CD4-positive, alpha-beta T cell (primary cell): ENCODE measurements around the gene FOXA1. TPM values are rescaled to one million over a fixed set of nuclear protein-coding genes. Genes with fewer than 3 reads are reported as not detected.

Source experiments
- ATAC-seq: fragments of 200-7000 bp; cut with Tn5 transposase; one replicate; pipeline ENCODE4 v1.10.0; 2022; ENCODE audit warnings: mild to moderate bottlenecking; ENCODE audit not compliant: poor library complexity
- CTCF ChIA-PET: fragments of 350-600 bp; sonication (Branson Sonifier 250); formaldehyde crosslinking; loops from one replicate; lab custom pipeline; 2021; ENCODE audit warnings: antibody characterized with exemption, inconsistent platforms; lab: Charles Lee
- POLR2A ChIA-PET: fragments of 350-600 bp; sonication (Branson Sonifier 250); formaldehyde crosslinking; loops from one replicate; lab custom pipeline; 2021; ENCODE audit warnings: antibody characterized with exemption, inconsistent platforms; lab: Charles Lee
- DNase-seq, 14 experiments: peaks; one replicate each; pipeline ENCODE4 v3.0.0-alpha.2; 2013 to 2020; ENCODE audit warnings: mixed read lengths in 2 of 14
- H3K27ac ChIP-seq, 2 donors: one replicate each; pipeline versions ENCODE4 v1.5.1 to v1.7.0; 2013; ENCODE audit warnings: low read length in 2 of 2, low read depth in 1 of 2, mild to moderate bottlenecking in 1 of 2
- H3K27me3 ChIP-seq, 2 experiments: 1 replicate in 1 of 2; 2 replicates in 1 of 2; pipeline versions ENCODE4 v1.6.1 to v1.7.0; 2013; ENCODE audit warnings: low read length in 2 of 2, control low read depth in 1 of 2, mild to moderate bottlenecking in 1 of 2, moderate library complexity in 1 of 2; ENCODE audit not compliant: insufficient read depth in 2 of 2, control insufficient read depth in 1 of 2
- H3K36me3 ChIP-seq: one replicate; pipeline ENCODE4 v1.6.1; 2013; ENCODE audit warnings: low read length, control low read depth; ENCODE audit not compliant: insufficient read depth
- H3K4me1 ChIP-seq: one replicate; pipeline ENCODE4 v1.6.1; 2013; ENCODE audit warnings: low read length, control low read depth; ENCODE audit not compliant: insufficient read depth
- H3K4me3 ChIP-seq: one replicate; pipeline ENCODE4 v1.5.1; 2013; ENCODE audit warnings: mild to moderate bottlenecking, low read length, moderate library complexity
- H3K9me3 ChIP-seq, 2 experiments: 1 replicate in 1 of 2; 2 replicates in 1 of 2; pipeline versions ENCODE4 v1.6.1 to v1.7.0; 2013; ENCODE audit warnings: low read length in 2 of 2, mild to moderate bottlenecking in 2 of 2, control low read depth in 1 of 2, moderate library complexity in 1 of 2; ENCODE audit not compliant: control insufficient read depth in 1 of 2, insufficient read depth in 1 of 2
- H3K27ac Mint-ChIP-seq: one replicate; pipeline ENCODE4 v1.8.0; 2020; ENCODE audit warnings: mixed read lengths
- H3K27me3 Mint-ChIP-seq: one replicate; pipeline ENCODE4 v1.8.0; 2021; ENCODE audit warnings: mixed read lengths
- H3K36me3 Mint-ChIP-seq: one replicate; pipeline ENCODE4 v1.8.0; 2021; ENCODE audit warnings: low read depth, mixed read lengths
- H3K4me1 Mint-ChIP-seq: one replicate; pipeline ENCODE4 v1.8.0; 2021; ENCODE audit warnings: low read depth, mixed read lengths
- H3K4me3 Mint-ChIP-seq: one replicate; pipeline ENCODE4 v1.8.0; 2020; ENCODE audit warnings: mild to moderate bottlenecking, mixed read lengths
- H3K9me3 Mint-ChIP-seq: one replicate; pipeline ENCODE4 v1.8.0; 2020; ENCODE audit warnings: mixed read lengths
- CTCF ChIP-seq: fragments of 200-600 bp; IDR thresholded peaks from one replicate; pipeline ENCODE4 v1.8.0; 2022; ENCODE audit warnings: antibody characterized with exemption, mild to moderate bottlenecking
- intact Hi-C, 2 experiments: fragments of 100-400 bp; cut with DNase I in 1 of 2; cut with micrococcal nuclease in 1 of 2; formaldehyde crosslinking; loops; one replicate each; pipeline versions ENCODE4 v1.15.1 to v1.9.0; 2023 to 2025; cut with DNase I, micrococcal nuclease
- total RNA-seq, 174 experiments: library from RNA in 2 of 174; stranded (reverse) in 2 of 174; gene quantifications; one replicate each; pipeline ENCODE4 v1.2.3 and lab custom pipeline; 2021 to 2026

The FOXA1 gene
- total RNA-seq, 2 experiments from 2014 or later = not detected

DNA sequence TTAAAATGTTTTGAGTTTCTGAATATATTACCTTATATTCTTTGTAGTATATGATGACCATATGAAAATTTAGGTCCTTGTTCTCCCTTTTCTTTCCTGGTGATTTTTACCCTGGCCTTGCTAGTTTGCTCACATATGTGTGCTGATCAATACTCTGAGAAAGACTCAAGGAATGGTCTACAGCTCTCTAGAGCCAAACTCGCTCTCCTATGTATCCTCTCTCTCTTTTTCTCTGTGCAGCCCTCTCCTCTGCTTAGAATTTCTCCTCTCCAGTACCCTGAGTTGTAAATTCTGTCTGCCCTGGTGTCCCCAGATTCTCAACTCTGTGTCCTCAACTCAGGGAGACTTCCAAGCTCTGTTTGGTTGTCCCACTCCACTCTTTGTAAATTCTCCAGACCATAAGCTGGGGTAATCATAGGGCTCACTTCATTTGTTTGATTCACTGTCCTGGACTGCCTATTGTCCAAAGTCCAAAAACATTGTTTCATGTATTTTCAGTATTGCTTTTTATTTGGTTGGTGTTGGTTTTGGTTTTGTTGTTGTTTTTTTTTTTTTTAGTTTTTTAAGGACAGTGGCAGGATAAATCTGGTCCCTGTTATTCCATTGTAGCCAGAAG, 41.0 kb downstream of the FOXA1 start:
- Mint-ChIP-seq H3K4me3 (no peak overlapping the region), H3K27me3 (no peaks in the 10 kb centered on the region), H3K9me3 (peaks cover 7% of the 10 kb centered on the region), H3K4me1 (no peaks in the 10 kb centered on the region), H3K36me3 (no peaks in the 10 kb centered on the region), H3K27ac (no peak overlapping the region)
- CTCF ChIA-PET = no interaction called here
- Histone ChIP-seq H3K4me1 (no peaks in the 10 kb centered on the region), H3K36me3 (no peaks in the 10 kb centered on the region), H3K9me3 (peaks cover 2 to 3% of the 10 kb centered on the region in 2 experiments), H3K27ac (no peak overlapping the region), H3K4me3 (no peak overlapping the region), H3K27me3 (no peaks in the 10 kb centered on the region)
- TF ChIP-seq CTCF = no peak
- intact Hi-C loops = no loop called here
- ATAC-seq = no peak
- no peak for DNase-seq
- POLR2A ChIA-PET = no interaction called here

DNA sequence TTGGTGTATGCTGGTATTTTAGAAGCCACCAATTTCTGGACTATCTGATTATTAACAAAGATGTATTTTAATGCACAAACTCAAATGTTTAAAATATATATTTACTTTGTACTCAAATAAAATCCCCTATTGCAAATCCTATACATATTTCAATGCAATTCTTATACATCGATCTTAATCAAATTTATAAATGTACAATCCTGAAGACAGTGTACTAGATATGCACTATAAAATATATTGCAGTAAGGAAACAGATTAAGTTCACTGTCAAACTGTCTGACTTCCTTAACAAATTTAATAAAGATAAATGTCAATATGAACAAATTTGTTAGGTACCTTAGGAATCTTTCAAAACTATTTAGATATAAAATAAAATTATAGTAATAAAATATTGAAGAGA, 43.9 kb downstream of the FOXA1 start:
- no peaks in the 10 kb centered on the region for H3K27me3 ChIP-seq
- peaks cover 0 to under 1% of the 10 kb centered on the region in 2 experiments for H3K9me3 ChIP-seq
- ChIA-PET POLR2A (no interaction called here), CTCF (no interaction called here)
- Mint-ChIP-seq H3K4me1 (no peaks in the 10 kb centered on the region), H3K36me3 (no peaks in the 10 kb centered on the region), H3K27me3 (no peaks in the 10 kb centered on the region), H3K4me3 (no peak overlapping the region), H3K27ac (no peak overlapping the region), H3K9me3 (peaks cover 2% of the 10 kb centered on the region)
- H3K36me3 ChIP-seq = no peaks in the 10 kb centered on the region
- intact Hi-C loops = no loop called here
- no peak overlapping the region for H3K27ac ChIP-seq
- no peak for TF ChIP-seq CTCF
- no peak overlapping the region for H3K4me3 ChIP-seq
- no peaks in the 10 kb centered on the region for H3K4me1 ChIP-seq
- DNase-seq = no peak
- no peak for ATAC-seq

GRCh38 chr14:37550511-37550910, 44.5 kb downstream of the FOXA1 start:
- ChIA-PET CTCF (no interaction called here), POLR2A (no interaction called here)
- no peak for TF ChIP-seq CTCF
- Histone ChIP-seq H3K4me3 (no peak overlapping the region), H3K4me1 (no peaks in the 10 kb centered on the region), H3K9me3 (no peaks in the 10 kb centered on the region), H3K27ac (no peak overlapping the region), H3K36me3 (no peaks in the 10 kb centered on the region), H3K27me3 (no peaks in the 10 kb centered on the region)
- Mint-ChIP-seq H3K27me3 (no peaks in the 10 kb centered on the region), H3K36me3 (no peaks in the 10 kb centered on the region), H3K4me1 (no peaks in the 10 kb centered on the region), H3K4me3 (no peak overlapping the region), H3K27ac (no peak overlapping the region), H3K9me3 (peaks cover 2% of the 10 kb centered on the region)
- ATAC-seq (no peak), DNase-seq (no peak)
- intact Hi-C loops = no loop called here
